ENCODE measurements around the gene ILK. TPM values are rescaled to one million over a fixed set of nuclear protein-coding genes. Genes with fewer than 3 reads are reported as not detected.

The ILK gene
- total RNA-seq, 1 experiment from 2014 or later = 73.5 TPM

- TF ChIP-seq ELF1 (IDR thresholded peaks at IDR 0.05; ENCODE audit: borderline replicate concordance, low read depth) = no peak
- TF ChIP-seq EGR1 (IDR thresholded peaks at IDR 0.05; ENCODE audit: low read depth) = no peak
- TF ChIP-seq SP1 (IDR thresholded peaks at IDR 0.05; ENCODE audit: low read depth) = no peak
- TF ChIP-seq TCF7L2 (IDR thresholded peaks at IDR 0.05; ENCODE audit: borderline replicate concordance, extremely low read depth, insufficient read depth, insufficient read length) = no peak
- TF ChIP-seq CBX3 (IDR thresholded peaks at IDR 0.05; ENCODE audit: low read depth) = no peak
Measured at GRCh38 chr11:6642957-6643356, 39.4 kb downstream of the ILK start (continued).

- BruUV-seq (replicated peaks) = no TSS peak
- Histone ChIP-seq H3K27me3 (ENCODE audit: insufficient read depth, low read length) (peaks cover 26% of the 10 kb centered on the region; the same call in 1 of the 2 replicates), H3K9me2 (ENCODE audit: insufficient read depth) (no peaks in the 10 kb centered on the region), H3K4me3 (replicated peaks in 1 of 2; ENCODE audit: low read depth in 1 of 2, low read length in 2 of 2) (no peak overlapping the region), H3K79me2 (ENCODE audit: insufficient read depth, low read length) (no peaks in the 10 kb centered on the region), H3K4me1 (ENCODE audit: control insufficient read depth in 1 of 2, insufficient read depth in 2 of 2, low read length in 2 of 2) (peaks cover 0 to 5% of the 10 kb centered on the region in 2 experiments; a peak in 2 of 4 replicates), H3K4me2 (ENCODE audit: low read length) (no peak overlapping the region), H3K36me3 (ENCODE audit: control insufficient read depth in 1 of 2, insufficient read depth in 2 of 2, low read length in 2 of 2) (no peaks in the 10 kb centered on the region), H3K9ac (ENCODE audit: low read length) (no peak overlapping the region), H3K27ac (ENCODE audit: low read depth, low read length) (no peak overlapping the region), H2AFZ (ENCODE audit: low read depth, low read length, poor library complexity, severe bottlenecking) (no peak overlapping the region), H4K20me1 (ENCODE audit: insufficient read depth) (no peaks in the 10 kb centered on the region), H3K9me3 (ENCODE audit: control insufficient read depth in 1 of 2, insufficient read depth in 1 of 2, low read depth in 1 of 2, low read length in 2 of 2) (no peaks in the 10 kb centered on the region)
- TF ChIP-seq SIN3A (IDR thresholded peaks at IDR 0.05; ENCODE audit: low read depth) (no peak), ELF1 (IDR thresholded peaks at IDR 0.05; ENCODE audit: borderline replicate concordance, low read depth) (no peak), SP1 (IDR thresholded peaks at IDR 0.05; ENCODE audit: low read depth) (no peak), FOSL1 (IDR thresholded peaks at IDR 0.05; ENCODE audit: low read depth) (no peak), REST (IDR thresholded peaks at IDR 0.05; ENCODE audit: low read depth) (no peak), ZFX (IDR thresholded peaks at IDR 0.05) (no peak), YY1 (IDR thresholded peaks at IDR 0.05; ENCODE audit: extremely low read depth, insufficient replicate concordance, low read depth, low read length) (no peak), JUND (IDR thresholded peaks at IDR 0.05) (no peak), TCF7L2 (IDR thresholded peaks at IDR 0.05; ENCODE audit: borderline replicate concordance, extremely low read depth, insufficient read depth, insufficient read length) (no peak), ZNF274 (IDR thresholded peaks at IDR 0.05; ENCODE audit: low read depth, low read length) (no peak), POLR2A (IDR thresholded peaks at IDR 0.05; ENCODE audit: borderline replicate concordance, extremely low read depth, insufficient read depth, insufficient read length) (no peak), CTCF (IDR thresholded peaks at IDR 0.05 in 2 of 3, conservative IDR thresholded peaks at IDR 0.05 in 1 of 3; ENCODE audit: borderline replicate concordance in 1 of 3, insufficient read depth in 1 of 3, low read depth in 2 of 3, low read length in 2 of 3) (no peak), ZBTB33 (IDR thresholded peaks at IDR 0.05; ENCODE audit: extremely low read depth, insufficient replicate concordance, low read length) (no peak)
- CTCF ChIA-PET = no interaction called here
- intact Hi-C loops (cut with micrococcal nuclease) = no loop called here
- POLR2A ChIA-PET = no interaction called here
- RAD21 ChIA-PET (ENCODE audit: low non-redundant PET in 1 of 2, low total read pairs in 2 of 2, uncharacterized antibody in 2 of 2, unreplicated experiment in 2 of 2) = no interaction called here
- ATAC-seq = no peak
- DNase-seq (ENCODE audit: low read depth, low spot score) = no peak
Measured at GRCh38 chr11:6646071-6646470, 42.5 kb downstream of the ILK start.

Measured in HCT116 (cell line).